ENCODE data around the gene TTLL11.
"Not testable (repeated sequence)": the region's sequence is repeated elsewhere in the genome, so short reads cannot be mapped to it uniquely, and the experiment has no call there.

TTLL11 gene

GRCh38 chr9:121896545-121896943 lies 196.6 kb downstream of the TTLL11 start:
- DNase-seq, result no peak

GRCh38 chr9:121895818-121896544 lies 197.1 kb downstream of the TTLL11 start:
- DNase-seq, result peak; percentile 71

- DNase-seq, result no peak
Measured at GRCh38 chr9:121895358-121895757, 197.8 kb downstream of the TTLL11 start.

DNA sequence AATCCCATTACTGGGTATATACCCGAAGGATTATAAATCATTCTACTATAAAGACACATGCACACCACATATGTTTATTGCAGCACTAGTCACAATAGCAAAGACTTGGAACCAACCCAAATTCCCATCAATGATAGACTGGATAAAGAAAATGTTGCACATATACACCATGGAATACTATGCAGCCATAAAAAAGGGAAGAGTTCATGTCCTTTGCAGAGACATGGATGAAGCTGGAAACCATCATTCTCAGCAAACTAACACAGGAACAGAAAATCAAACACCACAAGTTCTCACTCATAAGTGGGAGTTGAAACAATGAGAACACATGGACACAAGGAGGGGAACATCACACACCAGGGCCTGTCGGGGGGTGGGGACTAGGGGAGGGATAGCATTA lies 198.7 kb downstream of the TTLL11 start:
- not testable (repeated sequence) for DNase-seq

GRCh38 chr9:121893786-121894185 lies 199.3 kb downstream of the TTLL11 start:
- no peak for DNase-seq

DNA sequence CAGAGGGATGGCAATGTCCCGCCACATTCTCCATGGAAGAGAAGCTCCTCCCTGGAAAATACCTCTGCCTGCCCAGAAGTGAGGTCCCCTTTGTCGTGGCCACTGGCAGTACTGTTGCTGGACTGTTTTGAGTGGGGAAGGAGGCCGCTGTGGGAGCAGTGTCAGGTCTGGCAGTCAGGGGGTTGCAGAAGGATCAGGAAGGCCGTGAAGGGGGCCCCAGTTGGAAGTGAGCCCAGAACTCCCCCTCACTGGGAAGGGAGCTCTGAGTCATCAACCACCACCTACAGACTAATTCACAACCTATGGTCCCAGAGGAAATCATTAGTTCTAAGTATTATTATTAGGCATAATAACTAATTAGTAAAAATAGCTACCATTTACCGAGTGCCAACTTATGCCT lies 200.4 kb downstream of the TTLL11 start:
- no peak for DNase-seq

DNA sequence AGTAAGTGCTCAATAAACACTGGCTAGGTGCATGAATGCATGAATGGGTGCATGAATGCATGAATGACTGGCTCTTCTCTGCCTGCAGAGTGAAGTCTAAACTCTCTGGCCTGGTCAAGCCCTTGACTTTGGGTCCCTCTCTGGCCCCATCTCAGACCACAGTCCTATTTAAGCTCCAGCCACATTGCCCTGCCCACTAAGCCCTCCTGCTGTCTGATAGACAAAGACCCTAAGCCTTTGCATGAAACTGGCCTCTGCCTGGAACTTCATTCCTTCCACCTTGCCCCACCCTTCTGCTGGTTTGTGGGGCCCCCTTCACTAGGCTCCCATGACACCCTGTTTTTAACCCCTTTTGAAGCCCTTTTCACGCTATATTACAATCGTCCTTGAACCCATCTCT lies 202.4 kb downstream of the TTLL11 start:
- DNase-seq, result no peak

DNA sequence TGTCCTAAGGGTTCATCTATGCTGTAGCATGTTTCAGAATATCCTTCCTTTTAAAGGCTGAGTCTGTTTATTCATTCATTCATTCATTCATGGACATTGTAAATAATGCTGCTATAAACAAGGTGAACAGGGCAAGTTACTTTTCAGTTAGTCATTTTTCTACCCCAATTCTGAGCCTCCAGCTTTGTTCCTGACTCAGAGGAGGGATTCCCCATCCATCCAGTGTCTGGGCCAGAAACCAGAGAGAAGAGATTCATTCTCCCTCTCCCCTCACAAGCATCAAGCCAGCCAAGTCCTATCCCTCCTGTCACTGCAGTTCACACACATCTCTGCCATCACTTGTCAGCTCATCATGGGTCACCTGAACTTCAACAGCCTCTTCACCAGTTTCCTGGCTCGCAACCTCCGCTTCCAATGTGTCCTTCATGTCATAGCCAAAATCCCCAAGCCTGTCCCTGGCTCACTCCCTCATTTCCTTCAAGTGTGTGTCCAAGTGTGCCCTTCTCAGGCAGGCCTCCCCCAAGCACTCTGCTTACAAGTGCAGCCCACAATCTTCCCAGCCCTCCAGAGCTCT lies 203.0 kb downstream of the TTLL11 start:
- peak; percentile 39 for DNase-seq

- DNase-seq, result peak; percentile 94
Measured at GRCh38 chr9:121888438-121888775, 204.7 kb downstream of the TTLL11 start.

- DNase-seq, result peak; percentile 77
Measured at GRCh38 chr9:121887553-121888437, 205.3 kb downstream of the TTLL11 start.

- no peak for DNase-seq
Measured at GRCh38 chr9:121886759-121887485, 206.2 kb downstream of the TTLL11 start.

- peak; percentile 76 for DNase-seq
Measured at GRCh38 chr9:121885345-121885901, 207.7 kb downstream of the TTLL11 start.

GRCh38 chr9:121884057-121884541 lies 209.0 kb downstream of the TTLL11 start:
- DNase-seq, result no peak

- DNase-seq, result peak; percentile 75
Measured at GRCh38 chr9:121883281-121884056, 209.6 kb downstream of the TTLL11 start.

- no peak for DNase-seq
Measured at GRCh38 chr9:121881920-121882500, 211.1 kb downstream of the TTLL11 start.

DNA sequence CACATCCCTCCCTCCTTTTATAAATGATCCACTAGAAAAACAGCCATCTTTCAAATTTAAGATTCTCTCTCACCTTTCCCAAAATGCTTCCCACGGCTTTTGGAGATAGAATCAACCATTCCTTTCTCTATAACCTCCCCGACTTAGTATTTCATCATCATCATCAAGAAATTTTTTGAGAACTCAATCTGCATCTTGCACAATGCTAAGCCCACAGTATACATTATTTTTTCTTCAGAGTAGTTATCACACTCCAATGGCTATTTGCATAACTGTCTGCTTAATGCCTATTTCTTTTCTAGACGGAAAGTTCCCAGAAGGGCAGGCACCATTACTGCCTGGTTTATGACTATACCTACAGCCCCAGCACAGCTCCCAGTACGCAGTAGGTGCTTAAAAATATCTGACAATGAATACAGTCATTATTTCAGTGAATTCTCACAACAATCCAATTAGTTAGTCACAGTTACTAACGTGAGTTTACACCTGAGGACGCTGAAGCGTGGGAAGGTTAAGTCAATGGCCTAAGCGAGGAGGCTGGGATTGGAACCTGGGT lies 212.7 kb downstream of the TTLL11 start:
- no peak for DNase-seq

- no peak for DNase-seq
Measured at GRCh38 chr9:121878271-121878822, 214.8 kb downstream of the TTLL11 start.

- DNase-seq, result peak; percentile 77
Measured at GRCh38 chr9:121876658-121877271, 216.3 kb downstream of the TTLL11 start.

DNA sequence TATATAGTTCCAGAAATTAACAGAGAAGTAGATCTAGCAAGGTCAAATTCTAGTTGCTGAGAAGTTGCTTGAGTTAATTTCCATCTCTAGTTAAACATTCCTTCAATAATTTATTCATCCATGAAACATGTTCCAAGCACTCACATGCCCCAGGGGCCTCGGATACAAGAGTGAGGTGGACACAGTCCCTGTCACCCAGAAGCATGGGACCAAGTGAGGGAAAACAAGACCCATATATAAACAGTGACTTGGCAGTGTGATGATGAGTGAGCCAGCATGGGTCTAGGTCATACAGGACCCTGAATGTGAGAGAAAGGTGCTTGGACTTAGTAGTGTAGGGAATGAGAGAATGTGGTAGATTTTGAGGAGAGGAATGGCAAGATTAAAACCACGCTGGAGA lies 216.9 kb downstream of the TTLL11 start:
- no peak for DNase-seq

- no peak for DNase-seq
Measured at GRCh38 chr9:121874524-121874923, 218.6 kb downstream of the TTLL11 start.
